ENCODE results near the gene SENP1.

GRCh38 chr12:48000878-48001504 lies 104.9 kb downstream of the SENP1 start:
- TF ChIP-seq HDAC2 (IDR thresholded peaks at IDR 0.05) (no peak), PHF8 (IDR thresholded peaks at IDR 0.05; ENCODE audit: borderline replicate concordance, low read depth) (no peak), CTCF (IDR thresholded peaks at IDR 0.05) (no peak), EP300 (IDR thresholded peaks at IDR 0.05) (no peak), POLR2A (IDR thresholded peaks at IDR 0.05; ENCODE audit: low read length) (no peak), RFX5 (IDR thresholded peaks at IDR 0.05) (no peak), RAD21 (conservative IDR thresholded peaks at IDR 0.05 in 1 of 2, IDR thresholded peaks at IDR 0.05 in 1 of 2) (no peak), TP53 (CRISPR knock-in tag; IDR thresholded peaks at IDR 0.05) (no peak), RCOR1 (IDR thresholded peaks at IDR 0.05; ENCODE audit: low read depth, low read length) (no peak), FOSL2 (IDR thresholded peaks at IDR 0.05) (no peak), FOSL2 (CRISPR knock-in tag; IDR thresholded peaks at IDR 0.05) (no peak)

All from A549 (cell line).